SU-DHL-6 (cell line): ENCODE measurements around the gene CLCA4.

Source experiments
- H2AFZ ChIP-seq: fragments of 200-600 bp; sonication (generic); 2 replicates; pipeline ENCODE4 v1.6.1; 2014; ENCODE audit warnings: low read depth, mild to moderate bottlenecking, moderate library complexity, mixed read lengths, antibody characterized with exemption, low read length; ENCODE audit not compliant: severe bottlenecking
- H3F3A ChIP-seq: fragments of 200-600 bp; shearing (Covaris generic); 2 replicates; pipeline ENCODE4 v1.6.0; 2016; ENCODE audit warnings: antibody characterized with exemption, mild to moderate bottlenecking; ENCODE audit not compliant: insufficient read depth
- H3K27ac ChIP-seq: fragments of 200-600 bp; sonication (generic); 2 replicates; pipeline ENCODE4 v1.5.1; 2016; ENCODE audit warnings: low read depth, mild to moderate bottlenecking, low read length, moderate library complexity, mixed read lengths
- H3K27me3 ChIP-seq: fragments of 200-600 bp; sonication (generic), shearing (Covaris generic); 2 replicates; pipeline ENCODE4 v1.6.0; 2014; ENCODE audit warnings: mild to moderate bottlenecking, low read length
- H3K36me3 ChIP-seq: fragments of 200-600 bp; sonication (generic); 2 replicates; pipeline ENCODE4 v1.6.1; 2014; ENCODE audit warnings: mild to moderate bottlenecking, low read length, mixed read lengths
- H3K4me2 ChIP-seq: fragments of 300-600, 200-600 bp; shearing (Covaris generic), sonication (generic); 2 replicates; pipeline ENCODE4 v1.6.0; 2014; ENCODE audit warnings: low read length, low read depth, mild to moderate bottlenecking; ENCODE audit not compliant: poor library complexity, severe bottlenecking
- H3K4me3 ChIP-seq: fragments of 200-600 bp; sonication (generic); 2 replicates; pipeline ENCODE4 v1.5.1; 2014; ENCODE audit warnings: antibody characterized with exemption, low read length, mild to moderate bottlenecking, mixed read lengths; ENCODE audit not compliant: insufficient read depth, poor library complexity, severe bottlenecking
- H3K79me2 ChIP-seq: fragments of 200-600 bp; sonication (generic); 2 replicates; pipeline ENCODE4 v1.6.1; 2014; ENCODE audit warnings: mild to moderate bottlenecking, low read length, moderate library complexity; ENCODE audit not compliant: insufficient read depth
- H3K9ac ChIP-seq: fragments of 200-600 bp; sonication (generic); 2 replicates; pipeline ENCODE4 v1.7.0; 2014; ENCODE audit warnings: mild to moderate bottlenecking, low read length
- H3K9me2 ChIP-seq: fragments of 200-600 bp; sonication (generic); replicated peaks from 2 replicates; pipeline ENCODE4 v1.6.1; 2014; ENCODE audit warnings: low read length; ENCODE audit not compliant: insufficient read depth
- H3K9me3 ChIP-seq: fragments of 200-600 bp; sonication (generic); 2 replicates; pipeline ENCODE4 v1.6.1; 2014; ENCODE audit warnings: low read length, mixed read lengths; ENCODE audit not compliant: insufficient read depth
- H4K20me1 ChIP-seq: fragments of 200-600 bp; sonication (generic); 2 replicates; pipeline ENCODE4 v1.6.1; 2014; ENCODE audit warnings: low read depth, mild to moderate bottlenecking, antibody characterized with exemption, low read length, moderate library complexity, mixed read lengths
- CTCF ChIP-seq: fragments of 200-600 bp; sonication (generic); IDR thresholded peaks from one replicate; pipeline ENCODE4 v1.5.1; 2017; ENCODE audit warnings: antibody characterized with exemption, mild to moderate bottlenecking, low read length, moderate library complexity; ENCODE audit not compliant: insufficient read depth, poor library complexity, severe bottlenecking
- EZH2phosphoT487 ChIP-seq: fragments of 200-600 bp; sonication (generic), shearing (Covaris generic); conservative IDR thresholded peaks from 2 replicates; pipeline ENCODE4 v1.6.1; 2018; ENCODE audit warnings: mild to moderate bottlenecking, antibody characterized with exemption, low read length, moderate library complexity, mixed read lengths

CLCA4 gene

GRCh38 chr1:86505564-86505902, 41.3 kb upstream of the CLCA4 start:
- H3F3A ChIP-seq: no peaks in the 10 kb centered on the region
- no peaks in the 10 kb centered on the region for H3K27me3 ChIP-seq
- TF ChIP-seq CTCF (no peak), EZH2phosphoT487 (no peak)
- no peaks in the 10 kb centered on the region for H4K20me1 ChIP-seq
- H3K27ac ChIP-seq: no peak overlapping the region
- no peak overlapping the region for H3K4me3 ChIP-seq
- no peaks in the 10 kb centered on the region for H3K9me3 ChIP-seq
- H3K9me2 ChIP-seq: no peaks in the 10 kb centered on the region
- no peak overlapping the region for H3K4me2 ChIP-seq
- no peak overlapping the region for H2AFZ ChIP-seq
- no peaks in the 10 kb centered on the region for H3K79me2 ChIP-seq
- H3K36me3 ChIP-seq: no peaks in the 10 kb centered on the region
- H3K9ac ChIP-seq: no peak overlapping the region

- H2AFZ ChIP-seq: no peak overlapping the region
- no peaks in the 10 kb centered on the region for H3K79me2 ChIP-seq
Observed at GRCh38 chr1:86507935-86508582, 38.8 kb upstream of the CLCA4 start.

GRCh38 chr1:86508583-86508969, 38.3 kb upstream of the CLCA4 start:
- no peak for TF ChIP-seq EZH2phosphoT487
- no peak for TF ChIP-seq CTCF
- no peaks in the 10 kb centered on the region for H3K79me2 ChIP-seq
- H3K9ac ChIP-seq: no peak overlapping the region
- H3F3A ChIP-seq: no peaks in the 10 kb centered on the region
- H3K9me2 ChIP-seq: no peaks in the 10 kb centered on the region
- H3K27ac ChIP-seq: no peak overlapping the region
- no peaks in the 10 kb centered on the region for H3K36me3 ChIP-seq
- no peak overlapping the region for H3K4me3 ChIP-seq
- no peaks in the 10 kb centered on the region for H4K20me1 ChIP-seq
- no peak overlapping the region for H3K4me2 ChIP-seq
- no peaks in the 10 kb centered on the region for H3K27me3 ChIP-seq
- H3K9me3 ChIP-seq: no peaks in the 10 kb centered on the region
- H2AFZ ChIP-seq: no peak overlapping the region

More at GRCh38 chr1:86507935-86508582, 38.8 kb upstream of the CLCA4 start:
- Histone ChIP-seq H3K27me3 (no peaks in the 10 kb centered on the region), H3K4me3 (no peak overlapping the region), H3K9ac (no peak overlapping the region), H3K4me2 (no peak overlapping the region), H3F3A (no peaks in the 10 kb centered on the region), H4K20me1 (no peaks in the 10 kb centered on the region), H3K36me3 (no peaks in the 10 kb centered on the region), H3K27ac (no peak overlapping the region), H3K9me3 (no peaks in the 10 kb centered on the region), H3K9me2 (no peaks in the 10 kb centered on the region)
- no peak for TF ChIP-seq EZH2phosphoT487
- peak; percentile 23 for TF ChIP-seq CTCF

- no peaks in the 10 kb centered on the region for H4K20me1 ChIP-seq
- H3K36me3 ChIP-seq: no peaks in the 10 kb centered on the region
- no peaks in the 10 kb centered on the region for H3K9me3 ChIP-seq
- no peak for TF ChIP-seq EZH2phosphoT487
- TF ChIP-seq CTCF: no peak
- H3K9ac ChIP-seq: no peak overlapping the region
- H3K79me2 ChIP-seq: no peaks in the 10 kb centered on the region
- H3K27ac ChIP-seq: no peak overlapping the region
- H3K4me3 ChIP-seq: no peak overlapping the region
- no peak overlapping the region for H3K4me2 ChIP-seq
- H3K9me2 ChIP-seq: no peaks in the 10 kb centered on the region
- no peaks in the 10 kb centered on the region for H3K27me3 ChIP-seq
- no peaks in the 10 kb centered on the region for H3F3A ChIP-seq
- no peak overlapping the region for H2AFZ ChIP-seq
Observed at GRCh38 chr1:86515597-86515996, 31.3 kb upstream of the CLCA4 start.
